Transverse colon (tissue), 4 donors: Measurements from ENCODE around the gene XBP1.

Experiments used
- CTCF ChIP-seq, 5 experiments: fragments of 200-600 bp in 3 of 5; fragments of 450-650 bp in 2 of 5; sonication (generic) in 3 of 5; IDR thresholded peaks; 1 replicate in 2 of 5; 2 replicates in 3 of 5; pipeline ENCODE4 v1.5.1; 2016 to 2017; ENCODE audit warnings: antibody characterized with exemption in 5 of 5, inconsistent platforms in 3 of 5, mild to moderate bottlenecking in 2 of 5, moderate library complexity in 1 of 5
- POLR2AphosphoS5 ChIP-seq, 3 donors: sonication (generic); formaldehyde crosslinking; IDR thresholded peaks; one replicate each; pipeline ENCODE4 v1.6.1; 2016; ENCODE audit warnings: antibody characterized with exemption in 3 of 3

- TF ChIP-seq CTCF (IDR thresholded peaks at IDR 0.05) (no peak), POLR2AphosphoS5 (IDR thresholded peaks at IDR 0.05) (no peak)
Observed at GRCh38 chr22:28815729-28816128, 15.4 kb upstream of the XBP1 start.
